HepG2 (cell line): ENCODE data around the gene DUS1L. TPM values are rescaled to one million over a fixed set of nuclear protein-coding genes. Genes with fewer than 3 reads are reported as not detected.

Source experiments
- ATAC-seq: fragments of 200-7000 bp; cut with Tn5 transposase; 3 replicates; pipeline ENCODE4 v1.9.1; 2020; ENCODE audit warnings: mild to moderate bottlenecking, moderate library complexity
- BruUV-seq: library from RNA; stranded (reverse); fragments of 400-500 nt; replicated peaks from 2 replicates; lab custom pipeline; 2021; lab: Mats Ljungman, UMichigan
- CTCF ChIA-PET: fragments of 300-600 bp; formaldehyde crosslinking; extraction: SDS; loops from one replicate; lab custom pipeline; 2021; ENCODE audit warnings: low total read pairs, inconsistent platforms, low intra/inter-chr PET ratio; lab: Yijun Ruan, JAX
- POLR2A ChIA-PET: fragments of 350-600 bp; sonication (Branson Sonifier 250); formaldehyde crosslinking; loops from one replicate; lab custom pipeline; 2020; ENCODE audit warnings: antibody characterized with exemption, inconsistent platforms; lab: Yijun Ruan, JAX
- DNase-seq: peaks from one replicate; pipeline ENCODE4 v3.0.0-alpha.2; 2015; ENCODE audit warnings: low spot score
- FAIRE-seq: peaks from 3 replicates; lab custom pipeline; 2011; peaks lifted over from hg19 to GRCh38; lab: Jason Lieb, UNC
- H2AFZ ChIP-seq: one replicate; pipeline ENCODE4 v1.6.1; 2011; ENCODE audit warnings: low read length, inconsistent platforms
- H3K27ac ChIP-seq: fragments of 300-600 bp; 3 replicates; pipeline ENCODE4 v1.8.0; 2011; ENCODE audit warnings: mixed run types, mild to moderate bottlenecking, mixed read lengths, low read length, inconsistent platforms; ENCODE audit not compliant: insufficient read depth; ENCODE audit errors: extremely low read length
- H3K27me3 ChIP-seq, 2 experiments: fragments of 200-600 bp in 1 of 2; 2 replicates in 1 of 2; 3 replicates in 1 of 2; pipeline versions ENCODE4 v1.6.0 to v1.8.0; 2011; ENCODE audit warnings: low read length in 2 of 2, mild to moderate bottlenecking in 2 of 2, moderate library complexity in 2 of 2, inconsistent platforms in 1 of 2; ENCODE audit not compliant: insufficient read depth in 2 of 2, control insufficient read depth in 1 of 2
- H3K36me3 ChIP-seq, 2 experiments: fragments of 200-600 bp in 1 of 2; replicated peaks in 1 of 2; 2 replicates in 1 of 2; 3 replicates in 1 of 2; pipeline versions ENCODE4 v1.5.1 to v1.8.0; 2011; ENCODE audit warnings: low read length in 2 of 2, inconsistent platforms in 1 of 2; ENCODE audit not compliant: insufficient read depth in 2 of 2, control insufficient read depth in 1 of 2
- H3K4me1 ChIP-seq: 2 replicates; pipeline ENCODE4 v1.5.1; 2012; ENCODE audit warnings: low read length, inconsistent platforms; ENCODE audit not compliant: insufficient read depth
- H3K4me2 ChIP-seq: 2 replicates; pipeline ENCODE4 v1.6.0; 2011; ENCODE audit warnings: low read depth, low read length, inconsistent platforms
- H3K4me3 ChIP-seq, 3 experiments: fragments of 200-600 bp in 1 of 3; sonication (generic), shearing (Covaris generic) in 1 of 3; replicated peaks in 1 of 3; 2 replicates each; pipeline ENCODE4 v1.5.1; 2011 to 2016; ENCODE audit warnings: low read length in 3 of 3, inconsistent platforms in 2 of 3, low read depth in 2 of 3, mild to moderate bottlenecking in 2 of 3, control low read depth in 1 of 3, mixed read lengths in 1 of 3; ENCODE audit not compliant: insufficient read depth in 1 of 3
- H3K79me2 ChIP-seq: one replicate; pipeline ENCODE4 v1.6.1; 2011; ENCODE audit warnings: low read length, inconsistent platforms; ENCODE audit not compliant: insufficient read depth
- H3K9ac ChIP-seq: 2 replicates; pipeline ENCODE4 v1.6.0; 2011; ENCODE audit warnings: mild to moderate bottlenecking, low read depth, low read length, inconsistent platforms; ENCODE audit not compliant: insufficient read depth
- H3K9me3 ChIP-seq: 2 replicates; pipeline ENCODE4 v1.5.1; 2012; ENCODE audit warnings: mild to moderate bottlenecking, low read length
- H4K20me1 ChIP-seq: 2 replicates; pipeline ENCODE4 v1.6.0; 2011; ENCODE audit warnings: inconsistent platforms, mild to moderate bottlenecking, low read length, moderate library complexity; ENCODE audit not compliant: insufficient read depth
- AGO2 ChIP-seq: fragments of 200-400 bp; formaldehyde crosslinking; optimal IDR thresholded peaks from 2 replicates; pipeline ENCODE3; 2017; ENCODE audit warnings: mild to moderate bottlenecking, low read depth, low read length, moderate library complexity
- CAMTA2 ChIP-seq: sonication (generic); formaldehyde crosslinking; IDR thresholded peaks from 2 replicates; pipeline ENCODE4 v1.4.0; 2020; ENCODE audit warnings: mild to moderate bottlenecking, missing genetic modification reagents, borderline replicate concordance
- CBX5 ChIP-seq: sonication (generic); formaldehyde crosslinking; IDR thresholded peaks from 2 replicates; pipeline ENCODE4 v1.4.0; 2020; ENCODE audit warnings: missing genetic modification reagents, borderline replicate concordance
- NFIB ChIP-seq: sonication (generic); formaldehyde crosslinking; IDR thresholded peaks from 2 replicates; pipeline ENCODE4 v1.9.0; 2021; ENCODE audit warnings: missing genetic modification reagents, mild to moderate bottlenecking, borderline replicate concordance
- NPAS2 ChIP-seq: sonication (generic); formaldehyde crosslinking; IDR thresholded peaks from 2 replicates; pipeline ENCODE4 v1.8.0; 2022; ENCODE audit warnings: mild to moderate bottlenecking, missing genetic modification reagents, borderline replicate concordance
- POLR2AphosphoS2 ChIP-seq: IDR thresholded peaks from 2 replicates; pipeline ENCODE4 v1.6.1; 2011; ENCODE audit warnings: low read depth, low read length, improper control_type of control experiment
- SP2 ChIP-seq: sonication (generic); formaldehyde crosslinking; IDR thresholded peaks from 2 replicates; pipeline ENCODE4 v1.5.1; 2020; ENCODE audit warnings: mild to moderate bottlenecking, missing genetic modification reagents
- ZFP91 ChIP-seq: sonication (generic); formaldehyde crosslinking; IDR thresholded peaks from 2 replicates; pipeline ENCODE4 v1.9.0; 2022; ENCODE audit warnings: missing genetic modification reagents, mild to moderate bottlenecking, borderline replicate concordance
- ZFY ChIP-seq: sonication (generic); formaldehyde crosslinking; IDR thresholded peaks from 2 replicates; pipeline ENCODE4 v1.4.0; 2020; ENCODE audit warnings: missing genetic modification reagents
- ZNF468 ChIP-seq: sonication (generic); formaldehyde crosslinking; IDR thresholded peaks from 2 replicates; pipeline ENCODE4 v1.8.0; 2022; ENCODE audit warnings: mild to moderate bottlenecking, moderate library complexity, missing genetic modification reagents
- ZNF704 ChIP-seq: sonication (generic); formaldehyde crosslinking; IDR thresholded peaks from 2 replicates; pipeline ENCODE4 v1.8.1; 2023; ENCODE audit warnings: mild to moderate bottlenecking, inconsistent platforms, moderate library complexity, missing genetic modification reagents, borderline replicate concordance
- WGBS: methylation state at CpG from one replicate; pipeline ENCODE4 v1.1.6; 2017; ENCODE audit warnings: low lambda C conversion rate; 5-methylcytosine and 5-hydroxymethylcytosine counted together
- in situ Hi-C: cut with HindIII; loops from 2 replicates; pipeline ENCODE4 v1.10.0; 2017; ENCODE audit warnings: low pct_unique_long_range_greater_than_20kb; ENCODE audit not compliant: extremely low pct_ligation_motif_present
- intact Hi-C: fragments of 100-400 bp; cut with micrococcal nuclease; formaldehyde crosslinking; loops from one replicate; pipeline ENCODE4 v1.10.0; 2022; ENCODE audit not compliant: unreplicated experiment
- polyA plus RNA-seq, 8 experiments: library from polyadenylated mRNA; depleted of rRNA in 3 of 8; stranded (reverse) in 7 of 8; unstranded in 1 of 8; fragments of >200 nt; fragmentation: Illumina TruSeq in 4 of 8; extraction: Trizol in 4 of 8; gene quantifications; 2 replicates each; pipeline versions ENCODE4 v1.2.1 to v1.2.3, GENCODE V29; 2011 to 2016; ENCODE audit warnings: low read depth in 4 of 8, missing spikeins in 1 of 8, mixed read lengths in 1 of 8; ENCODE audit not compliant: insufficient read depth in 1 of 8
- total RNA-seq, 5 experiments: library from RNA; depleted of rRNA; stranded (reverse); fragments of >200 nt; fragmentation: Illumina TruSeq; extraction: Trizol; gene quantifications; 2 replicates each; pipeline ENCODE4 v1.2.3, GENCODE V29; 2016; ENCODE audit warnings: low read depth in 1 of 5

DUS1L gene
- total and polyA plus RNA-seq, 2 of the 13 experiments (the other 11 are each of a cell fraction or from before 2014, with no cell fraction given), result 81.0 to 109 TPM

GRCh38 chr17:82063424-82064415 lies 1.9 kb downstream of the DUS1L start:
- peak overlapping the region; percentile 10 for H3K27ac ChIP-seq
- H3K4me2 ChIP-seq, result peak overlapping the region; percentile 96
- FAIRE-seq (no peak), ATAC-seq (peak; percentile 1; the same call in 1 of the 3 replicates), DNase-seq (no peak)
- H3K9me3 ChIP-seq, result no peaks in the 10 kb centered on the region
- peaks cover 28 to 47% of the 10 kb centered on the region in 2 experiments for H3K36me3 ChIP-seq
- H3K4me1 ChIP-seq, result peaks cover 28% of the 10 kb centered on the region
- POLR2A ChIA-PET, result interaction anchor here (0.6 to 3.4 kb wide), 7 partner anchors 7 to 35 kb away, joined by 3 to 14 read pairs (median 3); partner anchors contain the start of gene DCXR
- in situ Hi-C loops, result no loop called here
- TF ChIP-seq ZNF704 (CRISPR knock-in tag) (0 out of 2 replicates have a peak, but pooled peaks have one; percentile 3), POLR2AphosphoS2 (0 out of 2 replicates have a peak, but pooled peaks have one; percentile 38), NFIB (0 out of 2 replicates have a peak, but pooled peaks have one; percentile 27), CBX5 (no peak)
- H4K20me1 ChIP-seq, result no peaks in the 10 kb centered on the region
- peak overlapping the region; percentile 69 to 99 (median 92); a peak in 5 of 6 replicates for H3K4me3 ChIP-seq
- CTCF ChIA-PET, result no interaction called here
- intact Hi-C loops, result no loop called here
- WGBS, result 72% methylated on average over 15 of the region's 20 CpGs
- no peak overlapping the region for H2AFZ ChIP-seq
- H3K9ac ChIP-seq, result peak overlapping the region; percentile 95
- BruUV-seq, result no TSS peak
- H3K79me2 ChIP-seq, result peaks cover 20% of the 10 kb centered on the region
- no peaks in the 10 kb centered on the region for H3K27me3 ChIP-seq

GRCh38 chr17:82062984-82063368 lies 2.6 kb downstream of the DUS1L start:
- in situ Hi-C loops (no loop called here), intact Hi-C loops (no loop called here)
- ChIA-PET POLR2A (interaction anchor here (0.6 to 1.2 kb wide), 3 partner anchors 8 to 21 kb away, joined by 3 read pairs; no protein-coding TSS in a partner anchor), CTCF (no interaction called here)
- peaks cover 20% of the 10 kb centered on the region for H3K79me2 ChIP-seq
- no peaks in the 10 kb centered on the region for H3K27me3 ChIP-seq
- no TSS peak for BruUV-seq
- H3K4me2 ChIP-seq, result no peak overlapping the region
- H4K20me1 ChIP-seq, result no peaks in the 10 kb centered on the region
- WGBS, result 100% methylated on average over 1 of the region's 9 CpGs
- no peak for DNase-seq
- no peak overlapping the region for H3K27ac ChIP-seq
- no peak for FAIRE-seq
- no peak for ATAC-seq
- H3K9ac ChIP-seq, result no peak overlapping the region
- peaks cover 31 to 54% of the 10 kb centered on the region in 2 experiments for H3K36me3 ChIP-seq
- H3K9me3 ChIP-seq, result no peaks in the 10 kb centered on the region
- peaks cover 35% of the 10 kb centered on the region for H3K4me1 ChIP-seq
- no peak for TF ChIP-seq CAMTA2 (CRISPR knock-in tag)
- peak; percentile 31 for TF ChIP-seq AGO2
- no peak for TF ChIP-seq NPAS2 (CRISPR knock-in tag)
- 0 out of 2 replicates have a peak, but pooled peaks have one; percentile 1 for TF ChIP-seq ZFP91 (CRISPR knock-in tag)
- TF ChIP-seq ZNF468 (CRISPR knock-in tag), result 0 out of 2 replicates have a peak, but pooled peaks have one; percentile 37
- TF ChIP-seq SP2 (CRISPR knock-in tag), result no peak
- TF ChIP-seq ZFY, result no peak
- no peak overlapping the region for H2AFZ ChIP-seq
- H3K4me3 ChIP-seq, result no peak overlapping the region
